Neural cell (in vitro differentiated cells): ENCODE data around the gene RAP2A. TPM values are rescaled to one million over a fixed set of nuclear protein-coding genes. Genes with fewer than 3 reads are reported as not detected.

Experiments used
- H2AFZ ChIP-seq: fragments of 200-600, 300-800 bp; sonication (generic), shearing (Covaris generic); 2 replicates; pipeline ENCODE4 v1.6.0; 2014; ENCODE audit warnings: low read depth, mild to moderate bottlenecking, antibody characterized with exemption, low read length, moderate library complexity
- H3F3A ChIP-seq: fragments of 200-600 bp; shearing (Covaris generic); 2 replicates; pipeline ENCODE4 v1.6.1; 2016; ENCODE audit warnings: mild to moderate bottlenecking, moderate library complexity, mixed read lengths, antibody characterized with exemption, low read length; ENCODE audit not compliant: insufficient read depth, poor library complexity, severe bottlenecking
- H3K27ac ChIP-seq: fragments of 200-600, 300-800 bp; sonication (generic), shearing (Covaris generic); 2 replicates; pipeline ENCODE4 v1.5.1; 2014; ENCODE audit warnings: mild to moderate bottlenecking, low read length, moderate library complexity
- H3K27me3 ChIP-seq: fragments of 300-800, 200-600 bp; sonication (generic), shearing (Covaris generic); 2 replicates; pipeline ENCODE4 v1.6.0; 2014; ENCODE audit warnings: mild to moderate bottlenecking, low read depth, low read length, moderate library complexity; ENCODE audit not compliant: insufficient read depth
- H3K36me3 ChIP-seq: fragments of 300-800, 200-600 bp; sonication (generic), shearing (Covaris generic); 2 replicates; pipeline ENCODE4 v1.5.1; 2014; ENCODE audit warnings: mild to moderate bottlenecking, antibody characterized with exemption, low read length, moderate library complexity; ENCODE audit not compliant: insufficient read depth
- H3K4me2 ChIP-seq: fragments of 300-800, 200-600 bp; sonication (generic), shearing (Covaris generic); 2 replicates; pipeline ENCODE4 v1.6.0; 2014; ENCODE audit warnings: mild to moderate bottlenecking, low read length
- H3K4me3 ChIP-seq: fragments of 300-800, 200-600 bp; sonication (generic), shearing (Covaris generic); 2 replicates; pipeline ENCODE4 v1.5.1; 2014; ENCODE audit warnings: mild to moderate bottlenecking, low read length, moderate library complexity
- H3K79me2 ChIP-seq: fragments of 200-600 bp; shearing (Covaris generic); replicated peaks from 2 replicates; pipeline ENCODE4 v1.6.0; 2014; ENCODE audit warnings: mild to moderate bottlenecking, low read length, moderate library complexity; ENCODE audit not compliant: insufficient read depth
- H3K9ac ChIP-seq: fragments of 300-800, 200-600 bp; sonication (generic), shearing (Covaris generic); 2 replicates; pipeline ENCODE4 v1.6.1; 2016; ENCODE audit warnings: mild to moderate bottlenecking, low read length, mixed read lengths
- H3K9me2 ChIP-seq: fragments of 200-600 bp; shearing (Covaris generic); 2 replicates; pipeline ENCODE4 v1.6.1; 2016; ENCODE audit warnings: mild to moderate bottlenecking, low read length, mixed read lengths; ENCODE audit not compliant: insufficient read depth
- H3K9me3 ChIP-seq: fragments of 200-600, 300-800 bp; sonication (generic), shearing (Covaris generic); 2 replicates; pipeline ENCODE4 v1.6.1; 2016; ENCODE audit warnings: mild to moderate bottlenecking, mixed run types, low read length, moderate library complexity, mixed read lengths
- H4K20me1 ChIP-seq: fragments of 200-600 bp; shearing (Covaris generic); 2 replicates; pipeline ENCODE4 v1.6.1; 2016; ENCODE audit warnings: mild to moderate bottlenecking, mixed run types; ENCODE audit not compliant: insufficient read depth
- CTCF ChIP-seq: fragments of 450-650 bp; IDR thresholded peaks from 2 replicates; pipeline ENCODE4 v1.5.1; 2014; ENCODE audit warnings: antibody characterized with exemption, mild to moderate bottlenecking, moderate library complexity; ENCODE audit not compliant: poor library complexity, severe bottlenecking
- EP300 ChIP-seq: fragments of 450-650 bp; conservative IDR thresholded peaks from 2 replicates; pipeline ENCODE4 v1.6.1; 2014; ENCODE audit warnings: antibody characterized with exemption, mild to moderate bottlenecking, moderate library complexity; ENCODE audit not compliant: poor library complexity, severe bottlenecking
- EZH2 ChIP-seq: fragments of 200-600, 300-800 bp; shearing (Covaris generic), sonication (generic); IDR thresholded peaks from 2 replicates; pipeline ENCODE4 v1.6.1; 2014; ENCODE audit warnings: antibody characterized with exemption, low read length, borderline replicate concordance, mild to moderate bottlenecking; ENCODE audit not compliant: insufficient read depth, poor library complexity, severe bottlenecking
- MXI1 ChIP-seq: fragments of 450-650 bp; conservative IDR thresholded peaks from 2 replicates; pipeline ENCODE4 v1.6.1; 2014; ENCODE audit warnings: antibody characterized with exemption, mild to moderate bottlenecking; ENCODE audit not compliant: poor library complexity, severe bottlenecking
- POLR2AphosphoS5 ChIP-seq: IDR thresholded peaks from 2 replicates; pipeline ENCODE4 v1.6.1; 2012
- RAD21 ChIP-seq: fragments of 450-650 bp; conservative IDR thresholded peaks from 2 replicates; pipeline ENCODE4 v1.6.1; 2014; ENCODE audit warnings: antibody characterized with exemption, mild to moderate bottlenecking, moderate library complexity
- REST ChIP-seq: IDR thresholded peaks from 2 replicates; pipeline ENCODE4 v1.6.1; 2012; ENCODE audit warnings: borderline replicate concordance
- SMC3 ChIP-seq: fragments of 450-650 bp; conservative IDR thresholded peaks from 2 replicates; pipeline ENCODE4 v1.6.1; 2014; ENCODE audit warnings: antibody characterized with exemption, mild to moderate bottlenecking, moderate library complexity; ENCODE audit not compliant: poor library complexity
- TAF1 ChIP-seq: IDR thresholded peaks from 2 replicates; pipeline ENCODE4 v1.6.1; 2012; ENCODE audit warnings: low read depth
- polyA plus RNA-seq: library from polyadenylated mRNA; depleted of rRNA; stranded (reverse); fragments of >200 nt; gene quantifications from 2 replicates; pipeline ENCODE4 v1.2.3, GENCODE V29; 2014

Gene RAP2A
- polyA plus RNA-seq, 1 donor from 2014 or later = 55.3 TPM

DNA sequence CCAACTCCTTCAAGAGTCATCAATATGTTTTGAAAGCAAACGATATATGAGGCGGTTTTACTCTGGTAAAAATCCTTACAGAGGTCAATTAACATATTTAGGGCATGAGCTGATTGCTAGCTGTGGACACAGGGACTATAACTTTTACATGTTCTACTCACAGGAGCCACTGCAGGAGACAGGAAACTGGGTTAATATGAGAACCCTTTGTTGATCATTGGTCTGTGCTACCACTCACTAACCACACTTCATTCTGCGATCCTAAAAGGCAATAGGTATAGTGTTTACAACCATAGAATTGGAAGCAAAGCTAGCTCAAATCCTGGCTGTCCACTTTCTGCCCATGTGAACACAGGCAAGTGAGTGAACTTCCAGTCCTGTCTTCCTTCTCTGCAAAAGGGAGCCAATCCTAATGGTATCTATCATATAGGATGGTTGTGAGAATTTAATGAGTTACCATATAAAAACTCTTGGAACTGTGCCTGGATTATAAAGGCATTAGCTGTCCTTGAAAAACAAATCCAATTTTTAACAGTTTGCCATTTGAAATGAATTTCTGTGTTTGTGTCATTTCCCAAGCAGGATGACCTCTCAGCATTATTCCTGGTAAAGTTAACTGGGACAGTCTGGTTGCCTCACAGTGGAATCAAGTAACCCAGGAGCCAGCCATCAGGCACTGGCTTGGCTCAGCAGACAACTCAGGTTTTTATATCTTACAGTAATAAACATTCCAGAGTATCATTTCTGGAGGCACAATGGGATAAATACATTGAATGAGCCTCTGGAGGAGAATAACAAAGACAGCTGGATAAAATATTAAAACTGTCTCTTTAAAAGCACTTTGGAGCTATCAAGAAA is 29.8 kb upstream of the RAP2A start:
- Histone ChIP-seq H3K4me3 (no peak overlapping the region), H3K4me2 (no peak overlapping the region), H3K9me3 (no peaks in the 10 kb centered on the region), H2AFZ (no peak overlapping the region), H3K9ac (no peak overlapping the region), H4K20me1 (no peaks in the 10 kb centered on the region), H3K79me2 (no peaks in the 10 kb centered on the region), H3F3A (no peaks in the 10 kb centered on the region), H3K9me2 (no peaks in the 10 kb centered on the region), H3K27ac (no peak overlapping the region), H3K27me3 (no peaks in the 10 kb centered on the region), H3K36me3 (no peaks in the 10 kb centered on the region)
- TF ChIP-seq POLR2AphosphoS5 (no peak), MXI1 (no peak), REST (no peak), CTCF (no peak), SMC3 (no peak), EP300 (no peak), RAD21 (no peak), TAF1 (no peak), EZH2 (no peak)

- Histone ChIP-seq H3K27me3 (no peaks in the 10 kb centered on the region), H4K20me1 (no peaks in the 10 kb centered on the region), H3K79me2 (no peaks in the 10 kb centered on the region), H3K9ac (no peak overlapping the region), H3F3A (no peaks in the 10 kb centered on the region), H3K4me3 (no peak overlapping the region), H3K9me3 (no peaks in the 10 kb centered on the region), H2AFZ (no peak overlapping the region), H3K36me3 (no peaks in the 10 kb centered on the region), H3K9me2 (no peaks in the 10 kb centered on the region), H3K27ac (no peak overlapping the region), H3K4me2 (no peak overlapping the region)
- no peak for TF ChIP-seq REST
- no peak for TF ChIP-seq CTCF
- TF ChIP-seq EZH2 = no peak
- TF ChIP-seq MXI1 = no peak
- no peak for TF ChIP-seq TAF1
- no peak for TF ChIP-seq RAD21
- TF ChIP-seq EP300 = no peak
- no peak for TF ChIP-seq SMC3
- TF ChIP-seq POLR2AphosphoS5 = no peak
Measured at GRCh38 chr13:97407540-97407939, 26.4 kb upstream of the RAP2A start.
